Activated CD4-positive, alpha-beta T cell treated with anti-CD3 and anti-CD28 coated beads for 1 hour (primary cell): ENCODE results near the gene PAX1.

Experiments
- DNase-seq: peaks from one replicate; pipeline ENCODE4 v3.0.0-alpha.2; 2020

PAX1 gene

DNA sequence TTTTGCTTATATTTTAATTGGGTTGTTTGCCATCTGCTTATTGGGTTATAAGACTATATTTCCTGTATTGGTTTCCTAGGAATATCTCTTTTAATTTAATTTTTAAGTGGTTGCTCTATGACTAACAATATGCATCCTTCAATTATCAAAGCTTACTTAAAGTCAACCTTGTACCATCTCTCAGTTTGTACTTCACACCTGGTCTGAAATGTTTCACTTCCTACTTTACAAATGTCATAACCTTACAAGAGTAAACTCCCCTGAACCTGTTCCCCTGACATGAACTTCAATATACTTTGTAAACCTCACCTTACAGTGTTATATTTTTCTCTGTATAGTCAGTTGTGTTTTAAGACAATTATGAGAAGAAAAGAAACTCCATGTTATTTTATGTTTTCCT is 35.8 kb downstream of the PAX1 start:
- no peak for DNase-seq

DNA sequence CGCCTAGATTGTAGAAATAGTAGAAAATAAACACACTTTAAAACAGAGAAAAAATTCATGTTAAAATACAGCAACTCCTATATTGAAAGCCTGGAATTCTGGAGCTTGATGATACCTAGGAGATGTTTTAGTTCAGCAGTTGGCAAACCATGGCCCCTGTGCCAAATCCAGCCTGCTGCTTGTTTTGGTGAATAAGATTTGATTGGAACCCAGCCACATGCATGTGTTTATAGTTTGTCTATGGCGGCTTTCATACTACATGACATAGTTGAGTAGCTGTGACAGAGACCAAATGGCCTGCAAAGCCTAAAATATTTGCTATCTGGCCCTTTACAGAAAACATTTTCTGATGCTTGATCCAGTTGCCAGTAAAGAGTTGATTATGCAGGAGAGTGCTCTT is 57.2 kb downstream of the PAX1 start:
- no peak for DNase-seq

DNA sequence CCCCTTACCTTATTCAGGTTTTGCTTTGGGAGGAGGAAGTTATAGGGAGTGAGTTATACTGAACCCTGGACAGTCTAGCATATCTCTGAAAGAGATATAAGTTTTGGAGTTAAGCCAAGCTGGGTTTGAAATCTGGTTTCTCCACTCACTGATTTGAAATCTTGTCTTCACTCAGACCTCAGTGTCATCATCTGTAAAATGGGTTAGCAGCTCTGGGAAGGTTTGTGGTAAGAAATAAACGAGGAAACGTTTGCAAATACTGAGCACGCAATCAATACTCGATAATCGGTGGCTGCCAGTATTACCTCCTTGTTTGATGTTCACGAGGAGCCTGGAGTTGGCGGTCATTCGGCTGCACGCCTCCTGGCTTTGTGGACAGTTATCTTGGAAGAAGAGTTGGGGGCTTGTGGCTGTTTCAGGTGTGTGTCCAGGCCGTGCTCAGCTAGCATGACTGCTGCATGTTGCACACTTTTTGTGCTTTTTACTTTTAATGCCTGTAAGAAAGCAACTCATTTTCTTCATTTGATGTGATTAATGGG is 61.8 kb downstream of the PAX1 start:
- DNase-seq: no peak

DNA sequence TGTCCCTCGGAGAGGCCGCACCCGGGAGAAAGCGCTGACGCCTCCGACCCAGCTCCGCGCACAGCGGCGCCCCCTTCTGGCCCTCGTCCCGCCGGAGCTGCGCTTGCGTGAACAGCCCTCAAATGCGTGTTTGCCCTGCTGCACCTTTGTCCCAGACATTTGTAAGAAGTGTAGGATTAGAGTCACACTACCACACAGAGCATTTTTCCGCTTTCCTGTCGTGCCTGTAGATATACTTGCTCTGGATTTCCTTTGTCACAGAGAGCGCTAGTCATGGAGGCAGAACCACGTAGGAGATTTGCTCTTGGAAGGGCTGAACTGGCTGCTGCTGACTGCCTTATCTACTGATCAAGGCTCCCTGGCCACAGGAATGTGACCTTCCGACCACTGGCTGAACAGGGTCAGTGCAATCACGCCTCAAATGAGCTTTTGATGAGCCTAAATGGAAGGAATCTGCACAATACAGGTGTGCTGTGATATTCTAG is 62.3 kb downstream of the PAX1 start:
- DNase-seq: no peak
